GM23248 (cell line): ENCODE results near the gene NME3. TPM values are rescaled to one million over a fixed set of nuclear protein-coding genes. Genes with fewer than 3 reads are reported as not detected.

Experiments used
- DNase-seq: peaks from one replicate; pipeline ENCODE4 v3.0.0-alpha.2; 2015
- H2AFZ ChIP-seq: fragments of 200-600 bp; sonication (generic); 2 replicates; pipeline ENCODE4 v1.6.1; 2016; ENCODE audit warnings: antibody characterized with exemption
- H3F3A ChIP-seq: fragments of 200-600 bp; sonication (generic); 2 replicates; pipeline ENCODE4 v1.6.1; 2016; ENCODE audit warnings: mild to moderate bottlenecking, antibody characterized with exemption, mixed run types; ENCODE audit not compliant: insufficient read depth
- H3K27ac ChIP-seq: fragments of 200-600 bp; sonication (generic); 2 replicates; pipeline ENCODE4 v1.5.1; 2016; ENCODE audit warnings: mild to moderate bottlenecking
- H3K27me3 ChIP-seq: fragments of 200-600 bp; sonication (generic); replicated peaks from 2 replicates; pipeline ENCODE4 v1.6.1; 2016; ENCODE audit warnings: mild to moderate bottlenecking; ENCODE audit not compliant: insufficient read depth
- H3K36me3 ChIP-seq: fragments of 200-600 bp; sonication (generic); 2 replicates; pipeline ENCODE4 v1.6.1; 2016; ENCODE audit warnings: low read depth, mild to moderate bottlenecking
- H3K4me1 ChIP-seq: fragments of 200-600 bp; sonication (generic); 2 replicates; pipeline ENCODE4 v1.6.1; 2016; ENCODE audit warnings: mild to moderate bottlenecking; ENCODE audit not compliant: insufficient read depth
- H3K4me2 ChIP-seq: fragments of 200-600 bp; sonication (generic); one replicate; pipeline ENCODE4 v1.6.1; 2016; ENCODE audit warnings: mild to moderate bottlenecking; ENCODE audit not compliant: unreplicated experiment
- H3K4me3 ChIP-seq: fragments of 200-600 bp; sonication (generic); 2 replicates; pipeline ENCODE4 v1.5.1; 2016; ENCODE audit warnings: mild to moderate bottlenecking
- H3K79me2 ChIP-seq: fragments of 200-600 bp; sonication (generic); 2 replicates; pipeline ENCODE4 v1.6.1; 2016; ENCODE audit warnings: mild to moderate bottlenecking; ENCODE audit not compliant: insufficient read depth
- H3K9ac ChIP-seq: fragments of 200-600 bp; sonication (generic); 2 replicates; pipeline ENCODE4 v1.6.1; 2016; ENCODE audit warnings: mild to moderate bottlenecking
- H3K9me2 ChIP-seq: fragments of 200-600 bp; sonication (generic); 2 replicates; pipeline ENCODE4 v1.6.1; 2016; ENCODE audit warnings: mixed run types, mild to moderate bottlenecking, moderate library complexity; ENCODE audit not compliant: insufficient read depth
- H3K9me3 ChIP-seq: fragments of 200-600 bp; sonication (generic); one replicate; pipeline ENCODE4 v1.6.1; 2017; ENCODE audit warnings: low read depth
- H4K20me1 ChIP-seq: fragments of 200-600 bp; sonication (generic); 2 replicates; pipeline ENCODE4 v1.6.0; 2016; ENCODE audit not compliant: insufficient read depth
- EZH2 ChIP-seq: fragments of 200-600 bp; sonication (generic); IDR thresholded peaks from 2 replicates; pipeline ENCODE4 v1.6.1; 2018; ENCODE audit warnings: antibody characterized with exemption, mild to moderate bottlenecking; ENCODE audit not compliant: insufficient read depth, poor library complexity, severe bottlenecking
- EZH2phosphoT487 ChIP-seq: fragments of 200-600 bp; sonication (generic); IDR thresholded peaks from 2 replicates; pipeline ENCODE4 v1.6.1; 2018; ENCODE audit warnings: antibody characterized with exemption, moderate library complexity, mild to moderate bottlenecking, low read depth; ENCODE audit not compliant: insufficient read depth
- WGBS, 2 experiments: methylation state at CpG; one replicate each; pipeline ENCODE4 v1.1.6; 2015 to 2017; ENCODE audit warnings: low lambda C conversion rate in 2 of 2, low coverage in 1 of 2; ENCODE audit errors: missing lambda C conversion rate in 2 of 2; 5-methylcytosine and 5-hydroxymethylcytosine counted together
- in situ Hi-C: fragments of 300-500 bp; cut with MboI; formaldehyde crosslinking; loops from 2 replicates; pipeline ENCODE4 v1.15.0; 2020
- polyA plus RNA-seq: library from polyadenylated mRNA; unstranded; fragments of >200 nt; fragmentation: Nextera tagmentation; extraction: Ambion mirVana; gene quantifications from 2 replicates; pipeline ENCODE4 v1.2.1, GENCODE V29; 2016
- total RNA-seq: library from RNA; depleted of rRNA; stranded (reverse); fragments of >200 nt; shearing (Covaris generic); gene quantifications from 2 replicates; pipeline ENCODE4 v1.2.3, GENCODE V29; 2014

The NME3 gene
- total and polyA plus RNA-seq, 2 experiments from 2014 or later, result 45.3 to 55.4 TPM

DNA sequence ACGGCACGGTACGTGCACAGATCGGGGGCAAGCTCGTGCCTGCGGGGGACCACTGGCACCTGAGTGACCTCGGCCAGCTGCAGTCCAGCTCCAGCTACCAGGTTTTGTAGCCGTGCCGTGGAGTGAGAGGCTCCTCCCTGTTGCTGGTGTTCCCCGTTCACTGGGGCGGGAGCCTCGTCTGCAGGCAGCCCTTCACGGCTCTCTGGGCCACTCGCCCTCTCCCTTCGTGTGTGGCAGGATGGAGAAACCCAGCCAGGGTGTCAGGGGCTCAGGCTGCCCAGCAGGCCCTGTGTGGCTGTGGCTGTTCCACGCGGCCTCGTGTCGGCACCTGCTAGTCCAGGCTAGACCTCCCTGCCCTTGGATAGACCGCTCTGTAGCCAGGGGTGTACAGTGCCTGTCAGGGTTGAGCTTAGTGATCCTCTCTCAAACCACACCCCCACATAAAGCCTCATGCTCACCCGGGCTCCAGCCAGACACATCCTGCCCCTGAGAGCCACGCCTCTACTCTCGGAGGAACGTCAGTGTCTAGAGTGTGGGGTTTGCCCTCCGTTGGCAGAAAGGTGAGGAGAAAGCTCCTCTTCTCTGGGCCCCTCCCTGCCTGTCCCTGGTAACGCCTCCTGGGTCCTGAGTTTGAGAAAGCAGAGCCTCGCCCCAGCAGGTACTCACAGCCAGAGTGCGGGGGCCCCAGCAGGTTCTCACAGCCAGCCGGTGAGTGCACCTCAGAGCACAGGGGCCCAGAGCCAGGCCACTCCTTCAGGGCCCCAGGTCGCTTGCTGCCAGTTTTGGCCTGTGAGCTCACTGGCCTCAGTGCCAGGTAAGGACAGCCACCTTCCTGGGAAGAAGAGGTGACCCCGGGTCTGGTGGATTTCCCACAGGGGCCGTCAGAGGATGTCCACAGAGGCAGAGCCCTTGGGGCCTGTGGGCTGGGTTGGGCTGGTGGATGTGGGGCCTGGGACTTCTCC, 27.7 kb downstream of the NME3 start:
- Histone ChIP-seq H3K4me2 (no peak overlapping the region), H4K20me1 (no peaks in the 10 kb centered on the region), H3K9me3 (no peaks in the 10 kb centered on the region), H3K4me1 (peaks cover 11% of the 10 kb centered on the region), H3K27ac (no peak overlapping the region), H3K9ac (no peak overlapping the region), H3K4me3 (no peak overlapping the region), H2AFZ (no peak overlapping the region), H3F3A (no peaks in the 10 kb centered on the region), H3K36me3 (no peaks in the 10 kb centered on the region; the same call in 1 of the 2 replicates), H3K79me2 (peaks cover 4% of the 10 kb centered on the region; the same call in 1 of the 2 replicates), H3K27me3 (no peaks in the 10 kb centered on the region), H3K9me2 (no peaks in the 10 kb centered on the region)
- TF ChIP-seq EZH2phosphoT487, result no peak
- no peak for TF ChIP-seq EZH2
- no peak for DNase-seq
- in situ Hi-C loops, result no loop called here
- WGBS, 2 experiments, result 96 to 98% methylated on average over 31 to 32 of the region's 32 CpGs

GRCh38 chr16:1741553-1742165, 29.7 kb downstream of the NME3 start:
- H3K9ac ChIP-seq, result no peak overlapping the region
- no peak for DNase-seq
- H3K79me2 ChIP-seq, result peaks cover 4% of the 10 kb centered on the region; the same call in 1 of the 2 replicates
- H3K27ac ChIP-seq, result no peak overlapping the region
- H3K9me3 ChIP-seq, result no peaks in the 10 kb centered on the region
- H3K4me1 ChIP-seq, result peaks cover 11% of the 10 kb centered on the region
- H3F3A ChIP-seq, result no peaks in the 10 kb centered on the region
- H3K36me3 ChIP-seq, result no peaks in the 10 kb centered on the region; the same call in 1 of the 2 replicates
- in situ Hi-C loops, result no loop called here
- no peaks in the 10 kb centered on the region for H3K9me2 ChIP-seq
- no peaks in the 10 kb centered on the region for H4K20me1 ChIP-seq
- no peaks in the 10 kb centered on the region for H3K27me3 ChIP-seq
- H2AFZ ChIP-seq, result no peak overlapping the region
- TF ChIP-seq EZH2 (no peak), EZH2phosphoT487 (no peak)
- H3K4me3 ChIP-seq, result no peak overlapping the region
- 90% methylated on average over 19 of the region's 19 CpGs for WGBS, 2 experiments
- H3K4me2 ChIP-seq, result no peak overlapping the region

GRCh38 chr16:1740781-1741490, 30.4 kb downstream of the NME3 start:
- H4K20me1 ChIP-seq, result no peaks in the 10 kb centered on the region
- H3F3A ChIP-seq, result 0 out of 2 replicates have a peak, but pooled peaks cover under 1% of the 10 kb centered on the region
- in situ Hi-C loops, result no loop called here
- no peaks in the 10 kb centered on the region for H3K9me2 ChIP-seq
- 89 to 91% methylated on average over 27 to 30 of the region's 30 CpGs for WGBS, 2 experiments
- TF ChIP-seq EZH2, result no peak
- TF ChIP-seq EZH2phosphoT487, result no peak
- H3K9me3 ChIP-seq, result no peaks in the 10 kb centered on the region
- peaks cover 4% of the 10 kb centered on the region; the same call in 1 of the 2 replicates for H3K79me2 ChIP-seq
- no peak overlapping the region for H2AFZ ChIP-seq
- H3K4me1 ChIP-seq, result peaks cover 10% of the 10 kb centered on the region
- no peak overlapping the region for H3K9ac ChIP-seq
- H3K36me3 ChIP-seq, result no peaks in the 10 kb centered on the region; the same call in 1 of the 2 replicates
- no peak for DNase-seq
- no peak overlapping the region for H3K27ac ChIP-seq
- no peak overlapping the region for H3K4me3 ChIP-seq
- H3K27me3 ChIP-seq, result no peaks in the 10 kb centered on the region
- no peak overlapping the region for H3K4me2 ChIP-seq

- H3K4me1 ChIP-seq, result peaks cover 3% of the 10 kb centered on the region
- H3K9me2 ChIP-seq, result no peaks in the 10 kb centered on the region
- no peak overlapping the region for H2AFZ ChIP-seq
- H3F3A ChIP-seq, result peaks cover 7% of the 10 kb centered on the region; the same call in 1 of the 2 replicates
- no peak overlapping the region for H3K9ac ChIP-seq
- TF ChIP-seq EZH2phosphoT487 (no peak), EZH2 (no peak)
- no peak overlapping the region for H3K27ac ChIP-seq
- no peak overlapping the region for H3K4me2 ChIP-seq
- no peak overlapping the region for H3K4me3 ChIP-seq
- H4K20me1 ChIP-seq, result no peaks in the 10 kb centered on the region
- peaks cover 4% of the 10 kb centered on the region; the same call in 1 of the 2 replicates for H3K79me2 ChIP-seq
- H3K36me3 ChIP-seq, result no peaks in the 10 kb centered on the region
- 96% methylated on average over 33 of the region's 33 CpGs for WGBS, 2 experiments
- no peaks in the 10 kb centered on the region for H3K9me3 ChIP-seq
- no peaks in the 10 kb centered on the region for H3K27me3 ChIP-seq
- DNase-seq, result no peak
- in situ Hi-C loops, result no loop called here
Observed at GRCh38 chr16:1740234-1740633, 31.1 kb downstream of the NME3 start.
